ENCODE results near the gene AADACL2. TPM values are rescaled to one million over a fixed set of nuclear protein-coding genes. Genes with fewer than 3 reads are reported as not detected.
"Not testable (repeated sequence)": the region's sequence is repeated elsewhere in the genome, so short reads cannot be mapped to it uniquely, and the experiment has no call there.

AADACL2 gene
- total RNA-seq, 3 donors from 2014 or later, result 0.16 to 0.73 TPM; not detected in 1

- no peaks in the 10 kb centered on the region for H3K4me1 ChIP-seq
- peaks cover 0 to 2% of the 10 kb centered on the region in 2 donors for H3K9me3 ChIP-seq
- DNase-seq (ENCODE audit: low spot score in 2 of 2), result no peak
- no peak overlapping the region for H3K27ac ChIP-seq
- no peaks in the 10 kb centered on the region for H3K36me3 ChIP-seq
- H3K27me3 ChIP-seq, result no peaks in the 10 kb centered on the region
- TF ChIP-seq POLR2AphosphoS5 (IDR thresholded peaks at IDR 0.05), result no peak
- TF ChIP-seq POLR2A (IDR thresholded peaks at IDR 0.05), result no peak
- TF ChIP-seq CTCF (IDR thresholded peaks at IDR 0.05), result no peak
- intact Hi-C loops (cut with DNase I; ENCODE audit: low total_unique reads), result no loop called here
- H3K4me3 ChIP-seq, result no peak overlapping the region
These were observed 20.1 kb downstream of the AADACL2 start for GRCh38 chr3:151753846-151754245.

GRCh38 chr3:151761581-151761980, 27.9 kb downstream of the AADACL2 start:
- H3K27me3 ChIP-seq, result no peaks in the 10 kb centered on the region
- TF ChIP-seq POLR2AphosphoS5 (IDR thresholded peaks at IDR 0.05) (no peak), CTCF (IDR thresholded peaks at IDR 0.05) (no peak), POLR2A (IDR thresholded peaks at IDR 0.05) (no peak)
- no peak overlapping the region for H3K4me3 ChIP-seq
- no peaks in the 10 kb centered on the region for H3K9me3 ChIP-seq
- no peaks in the 10 kb centered on the region for H3K4me1 ChIP-seq
- no peak overlapping the region for H3K27ac ChIP-seq
- intact Hi-C loops (cut with DNase I; ENCODE audit: low total_unique reads), result no loop called here
- no peak for DNase-seq (ENCODE audit: low spot score in 2 of 2)
- H3K36me3 ChIP-seq, result no peaks in the 10 kb centered on the region

- DNase-seq (ENCODE audit: low spot score in 2 of 2); H3K36me3 ChIP-seq; H3K9me3 ChIP-seq; H3K27ac ChIP-seq; H3K27me3 ChIP-seq; H3K4me3 ChIP-seq; H3K4me1 ChIP-seq; intact Hi-C loops (cut with DNase I; ENCODE audit: low total_unique reads): not testable (repeated sequence)
These were observed 31.0 kb downstream of the AADACL2 start for GRCh38 chr3:151764699-151765098.

GRCh38 chr3:151765685-151766084, 32.0 kb downstream of the AADACL2 start:
- Histone ChIP-seq H3K36me3 (no peaks in the 10 kb centered on the region), H3K27ac (no peak overlapping the region), H3K4me3 (no peak overlapping the region), H3K27me3 (no peaks in the 10 kb centered on the region), H3K9me3 (no peaks in the 10 kb centered on the region), H3K4me1 (no peaks in the 10 kb centered on the region)
- DNase-seq (ENCODE audit: low spot score in 2 of 2), result no peak
- TF ChIP-seq POLR2AphosphoS5 (IDR thresholded peaks at IDR 0.05) (no peak), CTCF (IDR thresholded peaks at IDR 0.05) (no peak), POLR2A (IDR thresholded peaks at IDR 0.05) (no peak)
- intact Hi-C loops (cut with DNase I; ENCODE audit: low total_unique reads), result no loop called here

GRCh38 chr3:151766454-151766853, 32.7 kb downstream of the AADACL2 start:
- no peak for DNase-seq (ENCODE audit: low spot score in 2 of 2)
- Histone ChIP-seq H3K27me3 (no peaks in the 10 kb centered on the region), H3K27ac (no peak overlapping the region), H3K9me3 (no peaks in the 10 kb centered on the region), H3K36me3 (no peaks in the 10 kb centered on the region), H3K4me1 (no peaks in the 10 kb centered on the region), H3K4me3 (no peak overlapping the region)
- intact Hi-C loops (cut with DNase I; ENCODE audit: low total_unique reads), result no loop called here
- no peak for TF ChIP-seq POLR2AphosphoS5 (IDR thresholded peaks at IDR 0.05)

GRCh38 chr3:151768393-151768930, 34.7 kb downstream of the AADACL2 start:
- no peaks in the 10 kb centered on the region for H3K9me3 ChIP-seq
- H3K36me3 ChIP-seq, result no peaks in the 10 kb centered on the region
- H3K4me3 ChIP-seq, result no peak overlapping the region
- no peaks in the 10 kb centered on the region for H3K4me1 ChIP-seq
- TF ChIP-seq POLR2AphosphoS5 (IDR thresholded peaks at IDR 0.05) (no peak), CTCF (IDR thresholded peaks at IDR 0.05) (no peak), POLR2A (IDR thresholded peaks at IDR 0.05) (no peak)
- no peak overlapping the region for H3K27ac ChIP-seq
- intact Hi-C loops (cut with DNase I; ENCODE audit: low total_unique reads), result no loop called here
- H3K27me3 ChIP-seq, result no peaks in the 10 kb centered on the region
- no peak for DNase-seq (ENCODE audit: low spot score in 2 of 2)
